ENCODE measurements around the gene DENND1B.
A peak's percentile ranks its signal among the peaks of the same experiment; 100 is the strongest.
"Not testable (repeated sequence)": the region's sequence is repeated elsewhere in the genome, so short reads cannot be mapped to it uniquely, and the experiment has no call there.

DENND1B gene

GRCh38 chr1:197541411-197541810 is 233.9 kb downstream of the DENND1B start:
- DNase-seq = no peak

- no peak for DNase-seq
These were observed 248.4 kb downstream of the DENND1B start for GRCh38 chr1:197526736-197527371.

- DNase-seq = no peak
These were observed 254.1 kb downstream of the DENND1B start for GRCh38 chr1:197521118-197521739.

GRCh38 chr1:197519741-197520334 is 255.4 kb downstream of the DENND1B start:
- no peak for DNase-seq

GRCh38 chr1:197515421-197515820 is 259.9 kb downstream of the DENND1B start:
- no peak for DNase-seq

- no peak for DNase-seq
These were observed 264.4 kb downstream of the DENND1B start for GRCh38 chr1:197510691-197511378.

GRCh38 chr1:197496722-197497121 is 278.6 kb downstream of the DENND1B start:
- no peak for DNase-seq

- DNase-seq = not testable (repeated sequence)
These were observed 283.8 kb downstream of the DENND1B start for GRCh38 chr1:197491505-197491904.

GRCh38 chr1:197486946-197487345 is 288.3 kb downstream of the DENND1B start:
- peak; percentile 76 for DNase-seq

- no peak for DNase-seq
These were observed 289.5 kb downstream of the DENND1B start for GRCh38 chr1:197485790-197486189.

GRCh38 chr1:197481101-197481500 is 294.2 kb downstream of the DENND1B start:
- DNase-seq = peak; percentile 71

GRCh38 chr1:197480446-197480845 is 294.8 kb downstream of the DENND1B start:
- DNase-seq = no peak

- no peak for DNase-seq
These were observed 303.1 kb downstream of the DENND1B start for GRCh38 chr1:197472141-197472540.

GRCh38 chr1:197471248-197471985 is 303.9 kb downstream of the DENND1B start:
- no peak for DNase-seq

GRCh38 chr1:197470330-197470729 is 304.9 kb downstream of the DENND1B start:
- no peak for DNase-seq

GRCh38 chr1:197469620-197470210 is 305.6 kb downstream of the DENND1B start:
- no peak for DNase-seq

- DNase-seq = no peak
These were observed 306.6 kb downstream of the DENND1B start for GRCh38 chr1:197468543-197469175.

- no peak for DNase-seq
These were observed 307.4 kb downstream of the DENND1B start for GRCh38 chr1:197467881-197468280.

GRCh38 chr1:197466813-197467212 is 308.5 kb downstream of the DENND1B start:
- DNase-seq = no peak

GRCh38 chr1:197465528-197466327 is 309.6 kb downstream of the DENND1B start:
- no peak for DNase-seq

- no peak for DNase-seq
These were observed 311.2 kb downstream of the DENND1B start for GRCh38 chr1:197464044-197464443.

All from NCI-H510A (cell line).